HL-60/S4 (cell line): ENCODE measurements around the gene CRTAC1.

Experiments used
- in situ Hi-C: fragments of 300-500 bp; cut with MboI; formaldehyde crosslinking; loops from 2 replicates; pipeline ENCODE4 v1.14.3; 2022; ENCODE audit warnings: low sequenced_read_pairs

The CRTAC1 gene

GRCh38 chr10:97876402-97876801, 154.0 kb downstream of the CRTAC1 start:
- in situ Hi-C loops: no loop called here

GRCh38 chr10:97875391-97875790, 155.0 kb downstream of the CRTAC1 start:
- in situ Hi-C loops: no loop called here

- in situ Hi-C loops: no loop called here
Observed at GRCh38 chr10:97874332-97874731, 156.1 kb downstream of the CRTAC1 start.

GRCh38 chr10:97873569-97873968, 156.9 kb downstream of the CRTAC1 start:
- in situ Hi-C loops: no loop called here

GRCh38 chr10:97870990-97871389, 159.4 kb downstream of the CRTAC1 start:
- in situ Hi-C loops: no loop called here

GRCh38 chr10:97869091-97870042, 161.1 kb downstream of the CRTAC1 start:
- in situ Hi-C loops: no loop called here

- in situ Hi-C loops: no loop called here
Observed at GRCh38 chr10:97868134-97868685, 162.2 kb downstream of the CRTAC1 start.

DNA sequence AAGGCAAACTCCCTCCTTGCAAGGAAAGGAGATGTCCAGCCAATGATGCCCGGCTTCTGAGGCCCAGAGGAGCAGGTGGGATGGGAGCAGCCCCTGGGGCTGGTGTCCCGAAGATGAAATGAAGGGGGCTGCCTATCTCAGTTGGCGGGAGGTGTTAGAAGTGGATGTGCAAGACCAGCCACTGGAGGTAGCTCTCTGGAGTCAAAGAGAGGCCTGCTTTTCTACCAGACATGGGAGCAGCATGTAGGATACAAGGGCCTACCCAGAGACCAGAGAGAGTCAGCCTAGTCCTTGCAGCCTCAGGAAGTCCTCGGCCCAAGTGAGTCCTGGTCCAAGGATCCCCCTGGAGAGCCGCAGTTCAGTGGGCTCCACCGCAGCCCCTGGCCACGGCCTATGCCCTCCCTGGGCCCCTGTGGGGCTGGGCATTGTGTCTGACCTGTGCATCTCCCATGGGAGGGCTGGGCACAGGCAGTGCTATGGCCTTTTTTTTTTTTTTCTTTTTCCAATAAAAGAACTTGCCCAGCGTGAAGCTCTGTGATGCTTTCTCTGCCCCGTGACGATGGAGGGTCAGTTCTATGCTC, 163.1 kb downstream of the CRTAC1 start:
- in situ Hi-C loops: no loop called here

DNA sequence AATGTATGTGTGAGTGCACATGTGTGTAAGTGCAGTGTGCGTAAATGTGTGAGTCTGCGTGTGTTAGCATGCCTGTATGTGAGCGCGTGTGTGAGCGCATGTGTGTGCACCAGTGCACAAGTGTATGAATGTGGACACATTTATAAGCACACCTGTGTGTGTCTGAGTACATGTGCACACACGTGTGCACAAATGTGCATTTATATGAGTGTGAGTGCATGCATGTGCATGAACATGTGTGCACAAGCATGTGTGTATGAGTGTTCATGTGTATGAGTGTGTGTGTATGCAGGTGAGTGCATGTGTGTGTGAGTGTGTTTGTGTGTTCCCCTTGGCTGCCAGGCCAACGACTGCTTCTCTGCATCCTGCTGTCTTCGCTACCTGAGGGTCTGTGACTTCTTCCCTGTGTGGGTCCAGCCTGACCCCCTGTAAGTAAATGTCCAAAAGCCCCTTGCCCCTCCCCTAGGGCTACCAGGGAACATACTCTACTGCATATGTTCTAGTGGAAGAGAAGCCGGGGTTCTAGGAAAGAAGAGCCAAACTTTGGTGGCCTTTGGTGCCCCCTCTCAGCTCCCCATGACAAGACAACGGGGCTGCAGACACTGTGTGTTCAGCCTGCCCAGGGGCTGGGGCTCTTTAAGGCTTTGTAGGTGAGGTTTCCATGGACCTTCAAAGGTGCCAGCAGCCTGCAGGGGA, 163.7 kb downstream of the CRTAC1 start:
- in situ Hi-C loops: no loop called here

- in situ Hi-C loops: no loop called here
Observed at GRCh38 chr10:97865488-97865887, 164.9 kb downstream of the CRTAC1 start.

GRCh38 chr10:97863808-97864207, 166.6 kb downstream of the CRTAC1 start:
- in situ Hi-C loops: loop anchor here (5.0 kb wide), 1 partner anchor 72 kb away; no protein-coding TSS in a partner anchor

DNA sequence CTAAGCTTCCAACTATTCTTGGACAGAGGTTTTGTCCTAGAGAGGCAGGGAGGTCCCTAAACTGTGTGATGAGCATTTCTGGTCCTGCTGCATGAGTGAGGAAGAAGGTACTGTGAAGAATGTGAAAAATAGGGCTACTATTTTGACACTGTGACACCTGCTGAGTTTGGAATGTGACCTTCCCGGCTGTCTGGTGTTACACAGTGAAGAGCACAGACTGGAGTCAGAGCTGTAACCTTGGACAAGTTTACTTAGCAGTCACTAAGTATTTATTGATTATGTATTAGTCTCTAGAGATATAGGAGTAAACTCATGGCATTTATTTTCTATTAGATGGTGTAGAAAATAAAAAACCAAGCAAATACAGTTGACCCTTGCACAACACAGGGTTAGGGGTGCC, 168.5 kb downstream of the CRTAC1 start:
- in situ Hi-C loops: loop anchor here (5.0 kb wide), 1 partner anchor 70 kb away; no protein-coding TSS in a partner anchor

DNA sequence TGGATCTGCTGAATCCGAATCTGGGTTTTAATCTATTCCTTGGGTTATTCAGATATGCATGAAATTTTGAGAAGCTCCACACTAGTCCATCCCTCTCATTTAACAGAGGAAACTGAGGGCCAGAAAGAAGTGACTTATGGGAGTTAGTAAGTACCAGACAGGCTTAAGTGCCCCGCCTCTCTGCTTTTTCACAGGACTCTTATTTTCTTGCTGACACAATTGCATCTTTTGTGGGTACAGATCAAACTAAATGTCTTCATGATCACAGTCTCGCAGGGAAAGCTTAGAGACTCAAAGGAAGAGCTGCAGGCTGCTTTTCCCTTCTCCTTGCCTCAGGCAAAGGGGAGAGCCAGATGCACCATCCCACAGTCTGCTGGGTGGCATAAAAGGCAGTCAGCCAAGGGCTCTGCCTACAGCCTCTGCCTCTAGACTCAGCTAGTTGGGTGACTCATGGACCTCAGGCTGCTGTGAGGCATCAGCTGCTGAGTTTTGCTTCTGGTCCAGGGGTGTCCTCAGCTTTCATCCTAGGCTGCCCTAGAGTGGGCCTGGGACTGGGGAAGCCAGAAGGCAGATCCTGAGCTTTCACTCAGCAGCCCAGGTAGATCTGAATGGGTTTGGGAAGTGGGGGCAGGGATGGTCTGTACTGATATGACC, 169.2 kb downstream of the CRTAC1 start:
- in situ Hi-C loops: loop anchor here (5.0 kb wide), 1 partner anchor 69 kb away; no protein-coding TSS in a partner anchor

DNA sequence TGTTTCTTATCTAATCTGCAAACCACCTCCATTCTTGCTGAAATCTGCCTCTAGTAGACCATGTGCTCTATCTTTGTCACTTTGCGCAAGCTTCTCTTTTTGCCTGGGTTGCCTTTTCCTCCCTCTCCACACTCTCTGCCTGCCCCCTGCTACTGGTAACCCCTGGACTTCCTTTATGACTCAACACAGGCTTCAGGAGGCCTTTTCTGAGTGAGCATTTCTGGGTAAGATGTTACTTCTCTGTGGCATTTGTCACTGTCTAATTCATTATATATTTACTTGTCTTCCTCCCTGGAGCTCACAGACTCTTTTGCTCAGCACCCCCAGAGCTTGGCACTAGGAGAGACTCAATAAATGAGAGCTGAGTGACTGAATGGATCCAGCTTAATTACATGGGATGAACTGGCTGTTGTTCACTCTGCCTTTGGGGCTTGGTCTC, 172.4 kb downstream of the CRTAC1 start:
- in situ Hi-C loops: no loop called here

DNA sequence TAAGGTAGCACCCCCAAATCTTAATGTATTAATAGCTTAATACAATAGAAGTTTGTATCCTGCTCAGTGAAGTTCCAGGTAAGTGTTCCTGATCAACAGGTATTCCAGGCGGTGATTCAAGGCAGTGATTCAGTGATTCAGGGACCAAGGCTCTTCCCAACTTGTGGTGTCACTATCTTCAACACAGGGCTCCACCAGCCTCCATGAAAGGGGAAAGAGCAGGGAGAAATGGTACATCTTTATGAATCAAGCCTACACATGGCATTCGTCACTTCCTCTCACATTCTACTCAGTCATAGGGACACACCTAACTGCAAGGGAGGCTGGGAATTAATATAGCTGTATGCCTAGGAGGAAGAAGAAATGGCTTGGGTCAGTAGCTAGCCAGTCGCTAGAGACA, 175.7 kb downstream of the CRTAC1 start:
- in situ Hi-C loops: no loop called here

DNA sequence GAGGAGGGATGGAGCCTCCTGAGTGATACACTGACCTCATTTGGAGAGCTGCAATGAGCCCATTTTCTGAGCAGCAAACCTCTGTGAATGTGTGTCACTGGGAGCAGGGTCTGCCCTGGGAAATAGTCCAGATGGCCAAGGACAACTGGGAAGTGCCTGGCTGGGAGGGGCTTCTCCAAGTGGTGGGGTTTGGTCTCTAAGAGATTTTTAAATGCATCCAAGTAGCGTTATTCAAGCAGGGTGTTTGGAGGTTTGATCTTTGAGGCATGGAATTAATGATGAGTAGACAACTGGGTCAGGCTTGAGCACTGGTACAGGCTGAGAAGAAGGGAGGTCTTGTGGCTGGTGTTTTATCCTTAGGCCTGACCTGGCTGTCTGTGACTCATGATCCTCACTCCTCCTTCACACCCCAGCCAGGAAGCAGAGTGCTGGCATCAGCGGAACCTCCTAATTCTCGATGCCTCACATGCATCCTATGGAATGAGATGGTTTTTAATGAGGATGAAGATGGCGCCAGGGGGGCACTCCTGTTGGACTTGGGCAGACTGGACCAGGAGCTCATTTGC, 177.5 kb downstream of the CRTAC1 start:
- in situ Hi-C loops: no loop called here

DNA sequence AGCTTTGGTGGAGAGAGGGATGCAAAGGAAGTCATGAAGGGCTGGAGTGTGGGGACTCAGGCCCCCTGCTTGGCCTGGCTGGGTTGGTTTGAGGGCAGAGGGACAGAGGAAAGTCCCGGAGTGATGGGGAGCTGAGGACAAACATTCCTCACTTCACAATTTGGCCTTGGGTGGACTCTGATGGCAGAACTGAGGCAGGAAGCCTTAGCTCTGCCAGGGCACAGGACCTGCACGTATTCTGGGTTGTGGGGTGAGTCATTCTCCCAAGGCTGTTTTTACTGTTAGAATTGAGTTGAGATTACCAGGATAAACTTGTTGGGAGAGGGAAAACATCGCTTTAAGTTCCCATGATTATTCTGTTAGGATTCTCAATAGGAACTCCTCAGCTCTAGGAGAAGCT, 178.1 kb downstream of the CRTAC1 start:
- in situ Hi-C loops: no loop called here

GRCh38 chr10:97851341-97852001, 178.9 kb downstream of the CRTAC1 start:
- in situ Hi-C loops: no loop called here

GRCh38 chr10:97850446-97850845, 180.0 kb downstream of the CRTAC1 start:
- in situ Hi-C loops: no loop called here
